Hepatic stellate cell (primary cell): Measurements from ENCODE around the gene VPS54.
"Not testable (repeated sequence)": the region's sequence is repeated elsewhere in the genome, so short reads cannot be mapped to it uniquely, and the experiment has no call there.

ENCODE experiments used
- DNase-seq: peaks from one replicate; pipeline ENCODE4 v3.0.0; 2011; ENCODE audit warnings: low spot score

The VPS54 gene

DNA sequence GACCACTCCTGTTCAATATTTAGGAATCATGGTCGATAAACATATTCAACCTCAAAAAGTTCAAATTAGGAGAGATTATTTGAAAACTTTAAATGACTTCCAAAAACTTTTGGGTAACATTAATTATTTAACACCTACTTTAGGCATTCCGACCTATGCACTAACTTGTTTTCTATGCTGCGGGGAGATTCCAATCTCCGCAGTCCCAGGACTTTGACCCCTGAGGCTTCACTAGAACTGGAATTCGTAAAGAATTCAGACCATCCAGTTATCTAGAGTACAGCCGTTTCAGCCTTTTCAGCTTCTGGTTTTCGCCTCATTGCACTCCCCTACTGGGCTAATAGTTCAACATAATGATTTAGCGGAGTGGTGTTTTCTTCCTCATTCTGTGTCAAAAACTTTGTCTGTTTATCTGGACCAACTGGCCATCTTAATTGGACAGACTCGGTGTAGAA lies 26.1 kb downstream of the VPS54 start:
- not testable (repeated sequence) for DNase-seq

DNA sequence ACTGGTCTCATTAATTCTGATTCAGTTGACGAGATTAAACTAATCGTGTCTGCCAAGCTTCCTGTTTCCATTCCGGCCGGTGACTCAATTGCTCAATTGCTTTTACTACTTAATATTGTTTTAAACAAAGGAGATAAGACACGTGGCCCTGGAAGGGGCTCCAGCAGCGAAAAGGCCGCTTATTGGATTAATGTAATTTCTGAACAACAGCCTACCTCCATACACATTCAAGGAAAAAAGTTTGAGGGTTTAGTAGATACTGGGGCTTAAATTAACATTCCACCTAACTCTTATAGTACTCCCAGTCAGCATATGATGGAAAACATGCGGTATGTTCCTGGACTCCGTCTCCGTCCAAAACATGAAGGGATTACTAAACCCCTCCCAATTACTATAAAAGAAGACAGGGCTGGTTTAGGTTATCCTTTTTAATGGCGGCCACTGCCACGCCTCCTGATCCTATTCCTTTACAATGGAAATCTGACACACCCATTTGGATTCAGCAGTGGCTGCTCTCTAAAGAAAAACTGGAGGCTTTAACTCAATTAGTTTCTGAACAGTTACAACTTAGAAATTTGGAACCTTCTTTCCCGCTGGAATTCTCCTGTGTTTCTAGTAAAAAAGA lies 27.1 kb downstream of the VPS54 start:
- no peak for DNase-seq

DNA sequence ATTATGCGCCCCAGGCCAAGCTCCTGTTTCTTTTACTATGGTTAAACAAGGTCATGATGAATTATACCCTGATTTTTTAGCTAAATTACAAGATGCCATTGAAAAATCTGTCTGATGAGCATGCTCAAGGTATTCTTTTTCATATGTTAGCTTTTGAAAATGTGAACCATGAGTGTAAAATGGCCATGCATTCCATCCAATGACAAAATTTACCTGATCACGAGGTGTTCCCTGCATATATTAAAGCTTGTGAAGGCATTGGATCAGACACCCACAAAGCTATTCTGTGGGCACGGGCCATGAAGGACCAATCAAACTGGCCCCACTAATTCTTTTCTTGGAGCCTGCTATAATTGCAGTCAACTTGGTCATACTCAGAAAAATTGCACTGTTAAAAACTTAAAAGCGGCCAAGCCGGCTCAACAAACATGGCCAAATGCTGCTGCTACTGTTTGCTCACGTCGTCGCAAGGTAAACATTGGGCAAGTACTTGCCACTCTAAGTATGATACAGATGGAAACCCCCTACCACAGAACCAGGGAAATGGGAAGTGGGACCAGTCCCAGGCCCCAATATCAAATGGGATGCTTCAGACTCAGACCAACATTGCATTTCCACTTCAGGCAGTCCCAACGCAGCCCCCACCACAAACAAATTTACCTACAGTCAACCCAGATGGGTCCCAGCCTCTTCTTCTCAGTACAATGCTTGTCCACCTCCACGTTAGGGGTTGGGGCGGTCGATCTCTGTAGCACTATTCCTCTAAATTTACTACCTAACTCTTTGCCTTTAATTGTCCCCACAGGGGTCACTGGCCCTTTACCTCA lies 27.8 kb downstream of the VPS54 start:
- not testable (repeated sequence) for DNase-seq

- DNase-seq: no peak
Observed at GRCh38 chr2:63990072-63990471, 29.2 kb downstream of the VPS54 start.

DNA sequence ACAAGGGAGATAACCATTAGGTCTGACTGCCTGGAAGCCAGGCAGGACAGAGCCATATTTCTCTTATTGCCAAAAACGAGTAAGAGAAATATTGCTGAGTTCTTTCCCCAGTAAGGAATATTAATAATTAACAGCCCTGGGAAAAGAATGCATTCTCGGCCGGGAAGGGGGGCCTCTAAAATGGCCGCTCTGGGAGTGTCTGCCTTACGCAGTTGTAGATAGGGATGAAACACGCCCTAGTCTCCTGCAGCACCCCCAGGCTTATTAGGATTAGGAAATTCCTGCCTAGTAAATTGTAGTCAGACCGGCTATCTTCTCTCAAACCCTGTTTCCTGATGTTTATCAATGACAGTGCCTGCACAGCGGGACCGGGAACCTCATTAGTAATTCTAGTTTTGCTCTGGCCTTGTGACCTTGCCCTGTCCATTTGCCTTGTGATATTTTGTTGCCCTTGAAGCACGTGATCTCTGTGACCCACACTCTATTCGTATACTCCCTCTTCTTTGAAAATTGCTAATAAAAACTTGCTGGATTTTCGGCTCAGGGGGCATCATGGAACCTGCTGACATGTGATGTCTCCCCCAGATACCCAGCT lies 30.3 kb downstream of the VPS54 start:
- not testable (repeated sequence) for DNase-seq

DNA sequence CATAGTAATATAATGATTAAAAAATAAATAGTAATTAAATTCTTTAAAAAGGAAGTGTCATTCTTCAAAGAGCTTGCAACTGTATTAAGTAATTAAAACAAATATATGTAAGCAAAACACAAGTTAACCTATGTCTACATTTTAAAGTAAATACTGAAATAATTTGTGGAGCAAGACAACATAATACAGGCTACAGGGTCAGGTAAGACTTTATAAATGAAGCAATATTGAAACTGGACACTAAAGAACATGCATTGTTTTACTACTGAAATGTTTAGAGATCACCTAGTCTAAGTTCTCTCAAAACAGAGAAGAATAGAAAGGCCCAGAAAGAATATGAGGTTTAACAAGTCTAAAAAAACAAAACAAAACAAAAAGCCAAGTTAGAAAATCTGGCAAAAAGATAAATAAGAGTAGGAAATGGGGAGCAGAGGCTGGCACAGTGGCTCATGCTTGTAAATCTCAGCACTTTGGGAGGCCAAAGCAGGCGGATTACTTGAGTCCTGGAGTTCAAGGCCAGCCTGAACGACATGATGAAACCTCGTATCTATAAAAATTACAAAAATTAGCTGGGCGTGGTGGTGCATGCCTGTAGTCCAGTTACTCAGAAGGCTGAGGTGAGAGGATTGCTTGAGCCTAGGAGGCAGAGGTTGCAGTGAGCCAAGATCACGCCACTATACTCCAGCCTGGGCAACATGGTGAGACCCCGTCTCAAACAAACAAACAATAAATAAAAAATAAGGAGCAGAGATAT lies 34.4 kb downstream of the VPS54 start:
- no peak for DNase-seq

DNA sequence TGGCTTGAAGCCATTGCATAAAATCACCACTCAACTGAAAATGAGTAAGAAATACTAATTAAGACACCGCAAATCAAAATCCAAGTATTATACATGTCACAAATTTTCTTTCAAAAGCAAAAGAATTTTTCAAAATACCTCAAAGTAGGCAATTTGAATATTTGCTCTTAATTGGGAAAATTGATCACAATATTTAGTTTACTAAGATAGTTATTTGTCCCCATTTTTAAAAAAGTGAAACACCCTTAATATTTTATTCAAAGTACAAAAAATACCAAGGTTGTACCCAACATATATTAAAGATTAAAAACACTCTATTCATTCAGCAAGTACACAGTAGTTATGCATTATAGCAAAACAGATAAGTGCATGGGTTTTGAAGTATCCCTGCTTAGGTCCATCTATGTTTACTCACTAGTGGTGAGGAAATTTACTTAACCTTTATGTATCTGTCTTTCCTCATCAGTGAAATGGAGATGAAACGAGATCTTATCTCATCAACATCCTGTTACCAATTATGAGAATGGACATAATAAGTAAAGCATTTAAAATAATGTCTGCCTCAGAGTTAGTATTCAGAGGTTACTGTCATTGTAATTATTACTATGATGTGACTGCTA lies 35.1 kb downstream of the VPS54 start:
- no peak for DNase-seq

- DNase-seq: no peak
Observed at GRCh38 chr2:63982335-63982734, 36.9 kb downstream of the VPS54 start.

- no peak for DNase-seq
Observed at GRCh38 chr2:63981702-63982103, 37.5 kb downstream of the VPS54 start.

DNA sequence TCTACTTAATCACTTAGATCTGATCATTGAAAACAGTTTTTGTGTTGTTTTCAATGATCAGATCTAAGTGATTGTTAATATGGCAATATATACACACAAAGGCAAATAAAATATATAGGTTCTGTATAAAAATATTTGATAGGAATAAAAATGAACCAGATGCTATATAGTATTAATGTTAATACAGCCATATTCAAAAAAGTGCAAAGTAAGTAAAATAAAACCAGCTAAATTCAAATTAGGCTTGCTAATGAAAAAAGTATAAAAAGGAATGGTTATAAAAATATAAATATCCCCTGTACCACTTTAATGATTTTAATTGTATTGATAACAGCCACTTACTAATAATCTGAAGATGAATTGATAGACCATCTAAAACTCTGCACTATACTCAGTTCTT lies 38.4 kb downstream of the VPS54 start:
- DNase-seq: no peak

DNA sequence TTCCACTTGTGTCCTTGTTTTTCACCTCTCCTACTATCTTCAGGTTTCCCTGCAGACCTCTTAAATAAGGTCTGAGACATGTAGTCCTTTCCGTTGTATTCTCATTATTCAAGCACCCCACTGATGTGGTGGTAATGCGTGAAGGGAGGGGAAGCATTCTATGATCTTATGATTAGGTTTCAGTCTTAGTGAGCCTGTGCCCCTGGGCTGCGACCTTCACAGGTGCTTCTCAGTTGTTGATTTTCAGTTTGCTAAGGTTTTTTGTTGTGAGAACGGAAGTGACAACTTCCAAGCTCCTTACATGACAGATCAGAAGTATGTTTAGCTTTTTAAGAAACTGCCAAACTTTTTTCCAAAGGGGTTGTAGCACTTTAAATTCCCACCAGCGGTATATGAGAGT lies 41.3 kb downstream of the VPS54 start:
- no peak for DNase-seq

GRCh38 chr2:63976125-63976510 lies 43.1 kb downstream of the VPS54 start:
- DNase-seq: no peak

- no peak for DNase-seq
Observed at GRCh38 chr2:63975437-63976124, 43.6 kb downstream of the VPS54 start.

- not testable (repeated sequence) for DNase-seq
Observed at GRCh38 chr2:63975036-63975435, 44.2 kb downstream of the VPS54 start.

GRCh38 chr2:63962186-63962585 lies 57.0 kb downstream of the VPS54 start:
- no peak for DNase-seq

DNA sequence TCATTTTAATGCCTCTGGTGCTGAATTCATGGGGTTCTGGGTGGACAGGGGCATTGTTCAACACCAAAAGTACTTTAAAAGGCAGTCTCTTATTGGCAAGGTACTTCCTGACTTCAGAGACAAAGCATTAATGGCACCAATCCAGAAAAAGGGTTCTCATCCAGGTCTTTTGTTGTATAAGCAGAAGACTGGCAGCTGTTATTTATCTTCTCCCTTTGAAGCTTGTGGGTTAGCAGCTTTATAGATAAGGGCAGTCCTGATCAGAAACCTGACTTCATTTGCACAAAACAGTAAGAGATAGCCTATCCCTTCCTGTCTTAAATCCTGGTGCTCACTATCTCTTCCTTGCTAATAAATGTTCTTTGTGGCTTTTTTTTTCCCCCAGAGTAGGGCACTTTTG lies 68.8 kb downstream of the VPS54 start:
- DNase-seq: no peak

DNA sequence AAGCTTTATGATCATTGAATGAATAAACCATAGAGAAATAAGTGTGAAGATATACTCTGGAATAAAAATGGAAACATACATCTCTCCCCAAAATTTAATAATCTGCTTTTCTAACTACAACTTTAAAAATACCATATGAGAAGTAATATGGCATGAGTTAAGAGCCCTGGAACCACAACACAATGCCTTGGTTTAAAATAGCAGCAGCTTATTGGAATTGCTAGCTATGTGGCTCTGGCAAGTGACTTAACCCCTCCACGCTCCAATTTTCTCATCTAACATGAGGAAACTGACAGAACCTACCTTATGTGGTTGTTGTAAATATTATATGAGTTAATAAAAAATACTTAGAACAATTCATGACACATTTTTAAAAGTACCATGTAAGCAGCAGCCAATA lies 76.4 kb downstream of the VPS54 start:
- DNase-seq: no peak

DNA sequence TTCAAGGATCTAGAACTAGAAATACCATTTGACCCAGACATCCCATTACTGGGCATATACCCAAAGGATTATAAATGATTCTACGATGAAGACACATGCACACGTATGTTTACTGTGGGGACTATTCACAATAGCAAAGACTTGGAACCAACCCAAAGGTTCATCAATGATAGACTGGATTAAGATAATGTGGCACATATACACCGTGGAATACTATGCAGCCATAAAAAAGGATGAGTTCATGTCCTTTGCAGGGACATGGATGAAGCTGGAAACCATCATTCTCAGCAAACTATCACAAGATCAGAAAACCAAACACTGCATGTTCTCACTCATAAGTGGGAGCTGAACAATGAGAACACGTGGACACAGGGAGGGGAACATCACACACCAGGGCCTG lies 87.1 kb downstream of the VPS54 start:
- not testable (repeated sequence) for DNase-seq

GRCh38 chr2:63926815-63927214 lies 92.4 kb downstream of the VPS54 start:
- no peak for DNase-seq

DNA sequence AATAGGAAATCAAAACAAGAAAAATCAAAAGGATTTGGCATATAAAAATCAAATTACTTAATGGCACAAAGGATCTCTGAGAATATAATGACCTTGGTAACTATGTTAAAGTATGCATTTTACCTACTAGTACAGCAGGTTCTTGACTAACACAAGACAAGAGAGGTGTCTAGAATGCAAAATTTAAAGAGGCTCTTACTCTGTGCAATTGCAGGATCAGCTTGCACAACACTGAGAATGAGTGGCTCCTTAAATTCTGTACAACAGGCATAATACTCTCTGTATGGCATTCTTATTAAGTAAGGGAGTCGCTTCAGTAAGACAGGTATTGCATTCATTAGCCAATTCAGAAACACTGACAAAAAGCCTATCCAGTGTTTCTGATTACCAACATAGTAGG lies 104.9 kb downstream of the VPS54 start:
- DNase-seq: no peak

- peak; percentile 3 for DNase-seq
Observed at GRCh38 chr2:63903003-63903402, 116.2 kb downstream of the VPS54 start.
